ENCODE measurements around the gene RPL22L1.
"Not testable (repeated sequence)": the region's sequence is repeated elsewhere in the genome, so short reads cannot be mapped to it uniquely, and the experiment has no call there.

Gene RPL22L1

GRCh38 chr3:170869645-170870593 is at the start of gene RPL22L1:
TSS of gene RPL22L1 (minus strand) at chr3:170870195. CDS start at chr3:170870167, 28 bp downstream.
- in situ Hi-C loops (cut with MboI; ENCODE audit: low sequenced_read_pairs): no loop called here

- in situ Hi-C loops (cut with MboI; ENCODE audit: low sequenced_read_pairs): no loop called here
These were observed 48.7 kb upstream of the RPL22L1 start for GRCh38 chr3:170918715-170919114.

- in situ Hi-C loops (cut with MboI; ENCODE audit: low sequenced_read_pairs): no loop called here
These were observed 44.7 kb upstream of the RPL22L1 start for GRCh38 chr3:170914690-170915089.

- in situ Hi-C loops (cut with MboI; ENCODE audit: low sequenced_read_pairs): no loop called here
These were observed 44.2 kb upstream of the RPL22L1 start for GRCh38 chr3:170914212-170914611.

GRCh38 chr3:170911051-170911450 is 41.1 kb upstream of the RPL22L1 start:
- in situ Hi-C loops (cut with MboI; ENCODE audit: low sequenced_read_pairs): no loop called here

- in situ Hi-C loops (cut with MboI; ENCODE audit: low sequenced_read_pairs): no loop called here
These were observed 40.5 kb upstream of the RPL22L1 start for GRCh38 chr3:170910542-170910941.

GRCh38 chr3:170909129-170909903 is 39.3 kb upstream of the RPL22L1 start:
- in situ Hi-C loops (cut with MboI; ENCODE audit: low sequenced_read_pairs): no loop called here

GRCh38 chr3:170908235-170909116 is 38.5 kb upstream of the RPL22L1 start, which contains the start of gene EIF5A2:
TSS of gene EIF5A2 (minus strand) at chr3:170908637. CDS start at chr3:170907806, 831 bp downstream.
- in situ Hi-C loops (cut with MboI; ENCODE audit: low sequenced_read_pairs): no loop called here

GRCh38 chr3:170907637-170908234 is 37.7 kb upstream of the RPL22L1 start:
- in situ Hi-C loops (cut with MboI; ENCODE audit: low sequenced_read_pairs): no loop called here

- in situ Hi-C loops (cut with MboI; ENCODE audit: low sequenced_read_pairs): no loop called here
These were observed 35.9 kb upstream of the RPL22L1 start for GRCh38 chr3:170905862-170906261.

GRCh38 chr3:170903123-170903522 is 33.1 kb upstream of the RPL22L1 start:
- in situ Hi-C loops (cut with MboI; ENCODE audit: low sequenced_read_pairs): no loop called here

GRCh38 chr3:170899455-170899854 is 29.5 kb upstream of the RPL22L1 start:
- in situ Hi-C loops (cut with MboI; ENCODE audit: low sequenced_read_pairs): no loop called here

- in situ Hi-C loops (cut with MboI; ENCODE audit: low sequenced_read_pairs): no loop called here
These were observed 28.0 kb upstream of the RPL22L1 start for GRCh38 chr3:170897978-170898377.

GRCh38 chr3:170897199-170897598 is 27.2 kb upstream of the RPL22L1 start:
- in situ Hi-C loops (cut with MboI; ENCODE audit: low sequenced_read_pairs): not testable (repeated sequence)

GRCh38 chr3:170896781-170897180 is 26.8 kb upstream of the RPL22L1 start:
- in situ Hi-C loops (cut with MboI; ENCODE audit: low sequenced_read_pairs): no loop called here

GRCh38 chr3:170896333-170896732 is 26.3 kb upstream of the RPL22L1 start:
- in situ Hi-C loops (cut with MboI; ENCODE audit: low sequenced_read_pairs): not testable (repeated sequence)

GRCh38 chr3:170893895-170894294 is 23.9 kb upstream of the RPL22L1 start:
- in situ Hi-C loops (cut with MboI; ENCODE audit: low sequenced_read_pairs): no loop called here

- in situ Hi-C loops (cut with MboI; ENCODE audit: low sequenced_read_pairs): no loop called here
These were observed 19.6 kb upstream of the RPL22L1 start for GRCh38 chr3:170889630-170890029.

GRCh38 chr3:170889132-170889531 is 19.1 kb upstream of the RPL22L1 start:
- in situ Hi-C loops (cut with MboI; ENCODE audit: low sequenced_read_pairs): no loop called here
